ENCODE results near the gene NPPC. TPM values are rescaled to one million over a fixed set of nuclear protein-coding genes. Genes with fewer than 3 reads are reported as not detected.
A peak's percentile ranks its signal among the peaks of the same experiment; 100 is the strongest.

The NPPC gene
- total RNA-seq (not detected), total RNA-seq (0 to 0.08 reads per million in 2 donors)

GRCh38 chr2:231926180-231926741 lies at the start of gene NPPC:
NPPC (minus strand) TSS chr2:231926396; CDS start chr2:231926249, 147 bp downstream.
- peaks cover 11% of the 10 kb centered on the region for H3K4me1 Mint-ChIP-seq
- H3K9me3 ChIP-seq (ENCODE audit: control insufficient read depth, low read length, poor library complexity, severe bottlenecking): no peaks in the 10 kb centered on the region
- H3K36me3 Mint-ChIP-seq (ENCODE audit: low read depth): peaks cover 3% of the 10 kb centered on the region
- peak; percentile 65 for ATAC-seq
- peak within 1 kb of the TSS; percentile 71 for H3K4me3 Mint-ChIP-seq
- DNase-seq: no peak
- peaks cover 61% of the 10 kb centered on the region for H3K27me3 Mint-ChIP-seq
- no peak within 1 kb of the TSS for H3K27ac Mint-ChIP-seq

DNA sequence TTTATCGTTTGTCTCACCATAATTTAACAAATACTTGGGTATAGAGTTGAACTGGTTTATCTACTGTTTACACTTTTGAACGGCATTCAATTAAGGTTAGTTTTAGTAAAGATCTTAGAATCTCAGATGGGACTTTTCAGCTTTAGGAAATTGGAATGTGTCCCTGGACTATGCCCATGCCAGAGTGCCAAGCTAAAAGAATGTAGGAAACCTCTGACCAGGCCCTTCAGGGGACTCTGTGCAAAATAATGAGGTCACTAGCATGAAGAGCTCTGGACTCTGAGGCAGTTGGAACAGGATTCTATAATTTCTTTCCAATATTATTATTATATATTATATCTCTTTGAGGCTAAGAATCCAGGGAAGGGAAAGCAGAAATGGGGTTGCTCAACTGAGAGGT lies 48.8 kb upstream of the NPPC start:
- no peaks in the 10 kb centered on the region for H3K27me3 Mint-ChIP-seq
- no peak for ATAC-seq

GRCh38 chr2:231970461-231970860 lies 44.3 kb upstream of the NPPC start:
- H3K27me3 Mint-ChIP-seq: no peaks in the 10 kb centered on the region
- H3K4me1 Mint-ChIP-seq: peaks cover 15% of the 10 kb centered on the region
- no peaks in the 10 kb centered on the region for H3K36me3 Mint-ChIP-seq (ENCODE audit: low read depth)
- no peaks in the 10 kb centered on the region for H3K9me3 ChIP-seq (ENCODE audit: control insufficient read depth, low read length, poor library complexity, severe bottlenecking)
- DNase-seq (no peak), ATAC-seq (no peak)
- no peak overlapping the region for H3K27ac Mint-ChIP-seq
- H3K4me3 Mint-ChIP-seq: no peak overlapping the region

More for the DNA sequence above, 48.8 kb upstream of the NPPC start:
- no peaks in the 10 kb centered on the region for H3K36me3 Mint-ChIP-seq (ENCODE audit: low read depth)
- H3K4me3 Mint-ChIP-seq: no peak overlapping the region
- H3K27ac Mint-ChIP-seq: no peak overlapping the region
- H3K4me1 Mint-ChIP-seq: peaks cover 8% of the 10 kb centered on the region
- no peak for DNase-seq
- H3K9me3 ChIP-seq (ENCODE audit: control insufficient read depth, low read length, poor library complexity, severe bottlenecking): no peaks in the 10 kb centered on the region

DNA sequence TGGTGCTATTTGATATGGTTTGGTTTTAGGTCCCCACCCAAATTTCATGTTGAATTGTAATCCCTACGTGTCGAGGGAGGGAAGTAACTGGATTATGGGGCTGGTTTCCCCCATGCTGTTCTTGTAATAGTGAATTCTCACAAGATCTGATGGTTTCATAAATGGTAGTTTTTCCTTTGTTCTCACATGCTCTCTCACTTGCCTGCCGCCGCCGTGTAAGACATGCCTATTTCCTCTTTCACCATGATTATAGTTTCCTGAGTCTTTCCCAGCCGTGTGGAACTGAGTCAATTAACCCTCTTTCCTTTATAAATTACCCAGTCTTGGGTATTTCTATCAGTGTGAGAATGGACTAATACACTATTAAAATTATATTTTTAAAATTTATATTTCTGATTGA lies 42.6 kb upstream of the NPPC start:
- Mint-ChIP-seq H3K4me1 (peaks cover 26% of the 10 kb centered on the region), H3K36me3 (ENCODE audit: low read depth) (no peaks in the 10 kb centered on the region), H3K27ac (no peak overlapping the region), H3K27me3 (no peaks in the 10 kb centered on the region), H3K4me3 (no peak overlapping the region)
- no peak for ATAC-seq
- no peaks in the 10 kb centered on the region for H3K9me3 ChIP-seq (ENCODE audit: control insufficient read depth, low read length, poor library complexity, severe bottlenecking)
- DNase-seq: no peak

- Mint-ChIP-seq H3K27me3 (no peaks in the 10 kb centered on the region), H3K4me3 (peak overlapping the region; percentile 36), H3K36me3 (ENCODE audit: low read depth) (peaks cover under 1% of the 10 kb centered on the region), H3K27ac (no peak overlapping the region), H3K4me1 (peaks cover 40% of the 10 kb centered on the region)
- DNase-seq: no peak
- no peak for ATAC-seq
- no peaks in the 10 kb centered on the region for H3K9me3 ChIP-seq (ENCODE audit: control insufficient read depth, low read length, poor library complexity, severe bottlenecking)
These were observed 40.7 kb upstream of the NPPC start for GRCh38 chr2:231966886-231967285.

- peak overlapping the region; percentile 33 for H3K4me3 Mint-ChIP-seq
- ATAC-seq (no peak), DNase-seq (no peak)
- H3K27me3 Mint-ChIP-seq: no peaks in the 10 kb centered on the region
- H3K36me3 Mint-ChIP-seq (ENCODE audit: low read depth): peaks cover 2% of the 10 kb centered on the region
- H3K27ac Mint-ChIP-seq: peak overlapping the region; percentile 59
- no peaks in the 10 kb centered on the region for H3K9me3 ChIP-seq (ENCODE audit: control insufficient read depth, low read length, poor library complexity, severe bottlenecking)
- peaks cover 46% of the 10 kb centered on the region for H3K4me1 Mint-ChIP-seq
These were observed 38.9 kb upstream of the NPPC start for GRCh38 chr2:231965102-231965501.

GRCh38 chr2:231961349-231962166 lies 35.4 kb upstream of the NPPC start, which contains the start of gene DIS3L2:
DIS3L2 (plus strand) TSS chr2:231961713; CDS start chr2:232014928, 53,215 bp downstream.
- peak; percentile 95 for ATAC-seq
- H3K9me3 ChIP-seq (ENCODE audit: control insufficient read depth, low read length, poor library complexity, severe bottlenecking): no peaks in the 10 kb centered on the region
- peaks cover 33% of the 10 kb centered on the region for H3K4me1 Mint-ChIP-seq
- H3K27ac Mint-ChIP-seq: peak within 1 kb of the TSS; percentile 88
- H3K4me3 Mint-ChIP-seq: peak within 1 kb of the TSS; percentile 95
- H3K36me3 Mint-ChIP-seq (ENCODE audit: low read depth): peaks cover 2% of the 10 kb centered on the region
- DNase-seq: peak; percentile 61 to 66 (median 63)
- peaks cover 6% of the 10 kb centered on the region for H3K27me3 Mint-ChIP-seq

GRCh38 chr2:231960810-231961348 lies 34.7 kb upstream of the NPPC start:
- H3K27ac Mint-ChIP-seq: peak overlapping the region; percentile 88
- peak overlapping the region; percentile 95 for H3K4me3 Mint-ChIP-seq
- ATAC-seq: no peak
- H3K9me3 ChIP-seq (ENCODE audit: control insufficient read depth, low read length, poor library complexity, severe bottlenecking): no peaks in the 10 kb centered on the region
- peaks cover 13% of the 10 kb centered on the region for H3K27me3 Mint-ChIP-seq
- DNase-seq: no peak
- H3K4me1 Mint-ChIP-seq: peaks cover 33% of the 10 kb centered on the region
- H3K36me3 Mint-ChIP-seq (ENCODE audit: low read depth): peaks cover 2% of the 10 kb centered on the region

- DNase-seq: no peak
- H3K4me3 Mint-ChIP-seq: no peak overlapping the region
- peaks cover 2% of the 10 kb centered on the region for H3K36me3 Mint-ChIP-seq (ENCODE audit: low read depth)
- no peak overlapping the region for H3K27ac Mint-ChIP-seq
- no peaks in the 10 kb centered on the region for H3K9me3 ChIP-seq (ENCODE audit: control insufficient read depth, low read length, poor library complexity, severe bottlenecking)
- ATAC-seq: no peak
- H3K27me3 Mint-ChIP-seq: peaks cover 25% of the 10 kb centered on the region
- peaks cover 14% of the 10 kb centered on the region for H3K4me1 Mint-ChIP-seq
These were observed 31.9 kb upstream of the NPPC start for GRCh38 chr2:231957913-231958763.

DNA sequence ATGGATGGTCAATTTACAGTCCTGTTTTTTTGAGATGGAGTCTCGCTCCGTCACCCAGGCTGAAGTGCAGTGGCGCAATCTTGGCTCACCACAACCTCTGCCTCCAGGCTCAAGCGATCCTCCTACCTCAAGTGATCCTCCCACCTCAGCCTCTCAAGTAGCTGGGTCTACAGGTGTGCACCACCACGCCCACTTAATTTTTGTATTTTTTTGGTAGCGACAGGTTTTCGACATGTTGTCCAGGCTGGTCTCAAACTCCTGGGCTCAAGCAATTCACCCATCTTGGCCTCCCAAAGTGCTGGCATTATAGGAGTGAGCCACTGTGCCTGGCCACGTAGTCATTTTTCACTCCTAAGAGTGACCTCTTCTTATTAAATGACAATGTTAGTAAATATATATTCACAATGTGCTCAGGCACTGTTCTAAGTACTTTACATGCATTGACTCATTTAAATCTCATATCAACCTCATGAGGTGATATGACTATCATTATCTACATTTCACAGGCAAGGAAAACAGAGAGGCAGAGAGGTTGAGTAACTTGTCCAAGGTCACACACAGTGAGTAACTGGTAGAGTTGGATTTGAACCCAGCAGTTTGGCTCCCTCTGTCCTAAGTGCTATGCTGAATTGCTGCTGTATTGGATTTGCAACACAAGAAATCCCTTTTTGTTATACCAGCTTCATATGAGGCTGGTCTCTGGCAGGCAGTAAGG lies 29.7 kb upstream of the NPPC start:
- no peak for ATAC-seq
- no peaks in the 10 kb centered on the region for H3K9me3 ChIP-seq (ENCODE audit: control insufficient read depth, low read length, poor library complexity, severe bottlenecking)
- peaks cover 27% of the 10 kb centered on the region for H3K27me3 Mint-ChIP-seq
- H3K4me3 Mint-ChIP-seq: no peak overlapping the region
- H3K27ac Mint-ChIP-seq: no peak overlapping the region
- peaks cover 2% of the 10 kb centered on the region for H3K4me1 Mint-ChIP-seq
- DNase-seq: no peak
- no peaks in the 10 kb centered on the region for H3K36me3 Mint-ChIP-seq (ENCODE audit: low read depth)

- Mint-ChIP-seq H3K4me3 (no peak overlapping the region), H3K27ac (no peak overlapping the region), H3K36me3 (ENCODE audit: low read depth) (no peaks in the 10 kb centered on the region), H3K4me1 (no peaks in the 10 kb centered on the region), H3K27me3 (peaks cover 27% of the 10 kb centered on the region)
- DNase-seq: no peak
- no peak for ATAC-seq
- no peaks in the 10 kb centered on the region for H3K9me3 ChIP-seq (ENCODE audit: control insufficient read depth, low read length, poor library complexity, severe bottlenecking)
These were observed 25.3 kb upstream of the NPPC start for GRCh38 chr2:231951452-231952035.

DNA sequence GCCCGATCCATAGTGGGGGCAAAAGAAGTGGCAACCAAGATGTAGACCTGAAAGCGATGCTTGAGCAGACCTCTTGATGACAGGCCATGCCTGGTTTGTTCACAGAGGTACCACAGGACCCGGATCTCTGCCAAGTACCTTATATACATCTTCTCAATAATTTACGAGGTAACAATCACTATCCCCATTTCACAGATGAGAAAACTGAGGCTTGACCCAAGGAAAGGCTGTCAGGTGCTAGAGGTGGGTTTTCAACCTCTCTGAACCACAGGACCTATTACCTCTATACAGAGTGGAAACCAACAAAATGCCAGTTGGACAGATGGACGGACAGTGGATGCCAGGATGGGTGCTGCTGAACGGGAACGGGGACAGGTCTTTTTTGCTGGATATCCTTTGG lies 21.5 kb upstream of the NPPC start:
- DNase-seq: no peak
- H3K36me3 Mint-ChIP-seq (ENCODE audit: low read depth): no peaks in the 10 kb centered on the region
- no peaks in the 10 kb centered on the region for H3K9me3 ChIP-seq (ENCODE audit: control insufficient read depth, low read length, poor library complexity, severe bottlenecking)

More for the DNA sequence above, 21.5 kb upstream of the NPPC start:
- Mint-ChIP-seq H3K27ac (no peak overlapping the region), H3K4me3 (no peak overlapping the region), H3K27me3 (peaks cover 23% of the 10 kb centered on the region), H3K4me1 (no peaks in the 10 kb centered on the region)
- ATAC-seq: no peak

Measured in T-helper 17 cell (primary cell).